H1 (cell line): Measurements from ENCODE around the gene REELD1. TPM values are rescaled to one million over a fixed set of nuclear protein-coding genes. Genes with fewer than 3 reads are reported as not detected.

Experiments used
- CBX8 ChIP-seq: fragments of 300-800, 300-1000 bp; sonication (generic); IDR thresholded peaks from 2 replicates; pipeline ENCODE4 v1.7.1; 2016; ENCODE audit warnings: low read depth, low read length, borderline replicate concordance
- polyA plus RNA-seq, 7 experiments: library from polyadenylated mRNA; depleted of rRNA in 3 of 7; stranded (reverse) in 5 of 7; unstranded in 2 of 7; fragments of >200 nt in 5 of 7; fragments of 200-250 nt in 2 of 7; gene quantifications; 1 replicate in 5 of 7; 2 replicates in 1 of 7; 4 replicates in 1 of 7; pipeline versions ENCODE4 v1.2.1 to v1.2.3, GENCODE V29; 2011 to 2013; ENCODE audit warnings: missing spikeins in 2 of 7, mixed read lengths in 2 of 7
- total RNA-seq: library from RNA; stranded (reverse); fragmentation: NEBNext Ultra II Directional; extraction: Animal tissue kit (Norgen Biotek cat#: 25700); gene quantifications from 2 replicates; pipeline ENCODE4 v1.2.1, GENCODE V29; 2021

The REELD1 gene
- total and polyA plus RNA-seq, 2 of the 8 experiments (the other 6 are each of a cell fraction or from before 2014, with no cell fraction given), result 0.03 TPM; not detected in 1

- TF ChIP-seq CBX8, result no peak
Measured at GRCh38 chr4:146179784-146180370, 34.5 kb upstream of the REELD1 start (continued).
